Measurements from ENCODE around the gene MAST4.
"Not testable (repeated sequence)": the region's sequence is repeated elsewhere in the genome, so short reads cannot be mapped to it uniquely, and the experiment has no call there.

The MAST4 gene

DNA sequence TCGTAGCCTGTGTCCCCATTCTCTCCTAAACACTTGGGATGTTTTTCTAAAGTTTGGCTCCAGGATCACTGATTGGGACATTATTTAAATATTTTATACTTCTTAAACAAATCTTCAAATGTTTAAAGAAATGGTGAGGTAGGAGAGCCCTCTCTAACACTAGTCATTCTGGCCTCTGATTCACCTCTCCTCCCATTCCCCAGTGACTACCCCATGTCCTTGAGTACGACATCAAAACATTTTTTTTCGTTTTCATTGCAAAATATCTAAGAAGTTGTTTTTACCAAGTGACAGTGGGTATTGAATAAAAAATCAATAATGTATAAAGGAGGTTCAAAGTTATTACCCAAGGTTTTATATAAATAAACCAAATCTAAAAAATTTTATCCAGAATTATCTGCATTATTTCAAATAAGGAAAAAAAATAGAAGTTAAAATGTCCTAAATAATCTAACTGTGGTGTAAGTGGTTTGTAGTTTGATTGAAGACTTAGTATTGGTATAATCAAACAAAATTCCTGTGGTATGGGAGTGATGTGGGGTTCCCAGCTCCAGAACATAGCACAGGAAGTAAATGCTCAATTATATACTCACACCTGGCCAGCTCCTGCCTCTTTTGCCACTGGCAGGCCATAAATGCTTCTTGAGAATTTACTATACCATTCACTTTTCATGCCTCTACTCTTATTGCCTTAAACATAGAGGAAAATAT, 51.1 kb downstream of the MAST4 start:
- no peak for DNase-seq (ENCODE audit: low read depth)

DNA sequence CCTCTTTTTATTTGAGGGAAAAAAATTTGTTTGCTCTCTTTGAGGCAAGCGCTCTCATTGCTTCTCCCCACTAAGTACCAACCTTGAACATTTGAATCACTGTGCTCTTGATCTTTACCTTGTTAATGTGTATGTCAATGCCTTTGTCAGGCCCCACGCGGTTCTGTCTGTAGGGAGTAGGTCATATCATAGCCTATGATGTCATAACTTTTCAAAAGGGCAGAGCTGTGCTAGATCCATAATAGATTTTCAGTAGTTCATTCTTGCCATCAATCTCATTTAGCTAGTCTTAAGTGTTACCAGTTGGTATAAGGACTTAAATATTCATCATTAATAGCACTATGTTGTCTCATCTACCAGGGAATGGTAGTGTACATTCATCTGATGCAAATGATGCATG, 56.6 kb downstream of the MAST4 start:
- no peak for DNase-seq (ENCODE audit: low read depth)

DNA sequence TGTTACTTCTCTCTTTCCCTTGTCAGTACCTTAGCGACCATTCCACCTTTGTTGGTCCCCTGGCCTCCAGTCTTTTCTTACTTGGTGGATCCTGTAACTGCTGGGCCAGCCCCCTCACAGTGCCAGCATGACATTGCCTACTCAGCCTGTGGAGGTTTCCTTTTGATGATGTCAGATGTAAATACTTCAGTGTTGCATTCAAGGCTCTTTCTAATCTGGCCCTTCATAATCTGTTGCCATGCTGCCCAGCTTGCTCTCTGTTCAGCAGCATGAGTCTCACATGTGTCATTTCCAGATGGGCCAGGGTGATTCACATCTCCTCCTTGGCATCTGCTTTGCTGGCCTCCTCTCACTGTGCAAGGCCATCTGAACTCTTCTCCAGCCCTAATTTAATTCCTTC, 57.1 kb downstream of the MAST4 start:
- no peak for DNase-seq (ENCODE audit: low read depth)

DNA sequence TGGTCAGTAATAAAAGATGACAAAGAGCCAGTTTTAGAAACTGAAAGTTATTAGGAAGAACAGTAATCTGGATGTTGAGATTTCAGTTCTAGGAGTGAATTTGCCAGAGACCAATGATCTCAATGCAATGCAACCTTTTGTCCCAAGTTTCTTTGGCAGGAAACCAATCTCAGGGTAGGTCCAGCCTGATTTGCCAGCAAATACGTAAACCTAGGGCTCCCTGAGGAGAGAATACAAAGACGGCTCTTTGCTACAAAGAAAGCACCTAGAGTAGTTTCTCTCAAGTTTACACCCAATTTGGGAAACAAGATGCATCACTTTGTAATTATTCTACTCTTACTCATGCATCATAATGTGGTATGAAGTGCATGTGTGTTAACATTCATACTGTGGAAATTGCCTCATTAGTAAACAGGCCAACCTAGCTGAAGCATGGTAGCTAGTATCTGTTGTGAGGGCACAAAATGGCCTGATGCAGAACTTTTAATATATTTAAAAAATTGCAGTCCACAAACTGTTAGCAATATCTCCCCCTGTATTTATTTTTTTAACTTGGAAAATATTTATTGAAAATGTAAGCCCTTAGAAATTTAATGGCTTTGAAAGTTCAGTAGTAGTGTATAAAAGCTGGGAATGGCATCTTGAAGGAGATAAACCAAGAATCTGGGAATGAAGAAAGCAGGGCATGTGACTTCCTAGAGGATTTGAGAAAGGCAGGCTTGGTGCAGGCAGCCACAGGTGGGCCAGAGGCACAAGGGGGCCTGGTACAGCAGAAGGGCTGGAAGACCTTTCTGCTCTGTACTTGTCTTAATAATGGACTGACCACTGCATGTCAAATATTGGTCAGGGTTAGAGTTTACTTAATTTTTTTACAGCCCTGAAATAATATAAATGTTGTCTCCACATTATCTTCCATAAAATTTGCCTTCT, 59.5 kb downstream of the MAST4 start:
- DNase-seq (ENCODE audit: low read depth): no peak

DNA sequence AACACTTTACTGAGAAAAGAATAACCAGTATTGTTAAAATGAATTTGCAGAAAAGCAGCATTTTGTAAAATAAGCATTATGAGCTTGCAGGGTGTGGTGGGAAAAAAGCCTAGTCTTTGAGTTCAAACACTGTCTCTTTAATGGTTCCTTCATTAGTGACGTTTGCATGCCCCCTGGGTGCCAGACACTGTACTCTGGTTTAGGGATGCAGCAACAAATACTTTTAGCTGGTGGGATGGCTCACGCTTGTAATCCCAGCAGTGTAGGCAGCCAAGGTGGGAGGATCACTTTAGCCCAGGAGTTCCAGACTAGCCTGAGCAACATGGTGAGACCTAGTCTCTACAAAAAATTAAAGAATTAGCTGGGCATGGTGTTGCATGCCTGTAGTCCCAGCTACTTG, 62.3 kb downstream of the MAST4 start:
- DNase-seq (ENCODE audit: low read depth): no peak

DNA sequence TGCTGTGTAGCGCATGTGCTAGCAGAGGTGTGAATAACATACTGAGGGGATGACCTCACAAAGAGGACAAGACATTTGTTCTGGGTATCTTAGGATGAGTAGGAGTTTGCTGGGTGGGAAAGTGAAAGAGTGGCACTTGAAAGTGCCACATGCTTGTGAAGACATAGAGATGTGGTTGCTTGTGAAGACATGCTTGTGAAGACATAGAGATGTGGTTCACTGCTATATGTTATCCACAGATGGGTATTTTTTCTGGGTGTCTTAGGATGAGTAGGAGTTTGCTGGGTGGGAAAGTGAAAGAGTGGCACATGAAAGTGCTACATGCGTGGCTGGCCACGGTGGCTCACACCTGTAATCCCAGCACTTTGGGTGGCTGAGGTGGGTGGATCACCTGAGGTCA, 63.6 kb downstream of the MAST4 start:
- DNase-seq (ENCODE audit: low read depth): no peak

- DNase-seq (ENCODE audit: low read depth): no peak
Observed at GRCh38 chr5:66660396-66660795, 64.2 kb downstream of the MAST4 start.

DNA sequence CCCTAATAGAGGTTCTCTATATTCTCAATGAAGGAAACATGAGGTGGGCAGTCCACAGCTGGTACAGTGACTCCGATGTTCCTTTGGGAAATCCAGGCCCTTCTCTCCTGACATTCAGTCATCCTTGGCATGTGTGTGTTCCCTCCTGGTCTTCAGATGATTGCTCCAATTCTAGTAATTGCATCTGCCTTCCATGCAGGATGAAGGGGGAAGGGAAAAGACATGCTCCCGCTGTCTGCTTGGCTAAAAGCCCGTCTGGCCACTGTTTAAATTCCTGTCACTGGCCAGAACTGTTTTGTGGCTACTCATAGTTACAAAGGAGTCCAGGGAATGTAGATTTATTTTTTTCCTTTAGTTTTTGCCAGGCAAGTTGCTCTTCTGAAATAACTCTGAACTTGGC, 65.0 kb downstream of the MAST4 start:
- no peak for DNase-seq (ENCODE audit: low read depth)

GRCh38 chr5:66666778-66667177, 70.6 kb downstream of the MAST4 start:
- DNase-seq (ENCODE audit: low read depth): no peak

DNA sequence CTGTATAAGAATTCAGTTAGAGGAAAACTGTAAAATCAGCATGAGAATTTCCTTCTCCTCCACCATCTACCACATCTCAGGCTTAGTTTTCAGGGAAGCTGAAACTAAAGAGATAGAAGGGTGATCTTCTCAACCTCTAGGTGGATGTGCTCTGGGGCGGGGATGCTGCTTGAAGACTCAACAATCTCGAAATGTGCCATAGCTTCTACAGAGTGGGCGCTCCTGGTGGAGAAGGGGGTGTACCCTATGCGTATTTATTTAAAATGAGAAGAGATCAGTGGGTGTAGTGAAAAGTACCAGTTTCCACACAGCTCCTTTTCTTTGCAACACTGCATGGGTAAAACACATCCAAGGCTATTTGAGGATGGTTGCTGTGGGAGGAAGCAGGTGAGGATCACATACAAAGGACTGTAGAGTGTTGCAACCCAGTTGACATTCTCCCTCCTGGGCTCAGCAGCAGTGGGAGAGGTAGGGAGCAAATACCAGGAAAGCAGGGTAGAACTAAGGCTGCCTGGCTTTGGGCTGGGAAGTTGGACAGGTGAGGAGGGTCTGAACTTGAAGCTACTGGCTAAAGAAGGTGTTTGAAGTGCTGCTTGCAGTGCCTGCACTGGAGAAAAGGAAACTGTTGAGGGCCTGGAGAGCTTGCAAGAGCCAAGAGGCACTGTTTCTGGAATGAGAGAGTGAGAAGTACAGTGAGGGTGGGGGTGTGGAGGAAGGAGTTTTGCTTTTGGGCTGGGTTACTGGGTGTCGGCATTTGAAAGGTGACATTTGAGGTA, 73.1 kb downstream of the MAST4 start:
- no peak for DNase-seq (ENCODE audit: low read depth)

DNA sequence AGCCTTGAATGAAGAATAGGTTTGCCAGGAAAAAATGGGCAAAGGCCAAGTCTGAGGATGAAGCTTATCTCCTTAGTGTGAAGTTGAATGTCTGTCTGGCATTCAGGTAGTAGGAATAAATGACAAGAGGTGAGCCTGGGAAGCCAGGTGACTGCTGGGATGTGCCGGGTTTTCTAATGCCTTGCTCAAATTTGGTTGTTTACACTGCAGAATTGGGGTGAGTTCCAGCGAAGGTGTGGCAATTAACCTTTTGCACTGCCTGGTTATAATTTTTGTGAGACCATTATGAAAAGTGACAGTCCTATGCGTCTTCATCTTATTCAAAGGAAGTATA, 73.6 kb downstream of the MAST4 start:
- DNase-seq (ENCODE audit: low read depth): no peak

DNA sequence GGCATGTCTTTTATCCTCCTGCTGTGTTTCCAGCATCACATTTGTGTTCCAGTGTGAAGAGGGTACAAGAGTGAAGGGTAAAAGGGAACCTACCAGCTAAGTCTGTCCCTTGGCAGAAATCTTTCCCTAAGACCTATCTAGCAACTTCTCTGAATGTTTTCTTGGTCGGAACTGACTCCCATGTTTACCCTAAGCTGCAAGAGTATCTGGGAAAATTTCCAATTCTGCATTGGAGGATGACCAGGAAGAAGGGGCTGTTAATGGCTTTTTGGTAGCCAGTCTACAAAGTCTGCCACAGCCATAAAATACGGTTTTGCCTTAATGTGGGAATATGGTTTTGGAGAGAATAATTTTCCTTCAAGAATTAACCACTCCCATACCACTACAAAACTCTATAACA, 75.1 kb downstream of the MAST4 start:
- DNase-seq (ENCODE audit: low read depth): no peak

GRCh38 chr5:66674802-66675201, 78.6 kb downstream of the MAST4 start:
- DNase-seq (ENCODE audit: low read depth): no peak

DNA sequence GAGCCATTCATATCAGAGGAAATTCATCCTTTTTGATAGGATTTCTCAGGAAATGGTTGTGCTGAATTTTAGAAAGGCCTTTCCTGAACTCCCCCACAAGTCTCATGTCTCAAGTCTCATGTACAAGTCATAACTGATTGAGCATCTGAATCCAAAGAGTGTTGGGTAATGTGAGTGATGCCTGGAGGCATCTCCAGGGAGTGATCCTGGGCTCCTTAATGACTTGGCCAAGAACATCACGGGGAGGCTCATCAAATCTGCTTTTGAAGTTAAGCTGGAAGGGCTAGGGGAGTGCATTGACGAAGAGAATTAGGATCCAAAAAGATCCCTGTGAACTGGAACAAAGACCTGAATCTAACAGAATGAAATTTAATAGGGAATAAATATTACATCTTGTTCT, 79.2 kb downstream of the MAST4 start:
- no peak for DNase-seq (ENCODE audit: low read depth)

GRCh38 chr5:66680221-66680620, 84.0 kb downstream of the MAST4 start:
- DNase-seq (ENCODE audit: low read depth): no peak

GRCh38 chr5:66680804-66681203, 84.6 kb downstream of the MAST4 start:
- DNase-seq (ENCODE audit: low read depth): no peak

- DNase-seq (ENCODE audit: low read depth): no peak
Observed at GRCh38 chr5:66684663-66685062, 88.5 kb downstream of the MAST4 start.

- no peak for DNase-seq (ENCODE audit: low read depth)
Observed at GRCh38 chr5:66689522-66690220, 93.5 kb downstream of the MAST4 start.

DNA sequence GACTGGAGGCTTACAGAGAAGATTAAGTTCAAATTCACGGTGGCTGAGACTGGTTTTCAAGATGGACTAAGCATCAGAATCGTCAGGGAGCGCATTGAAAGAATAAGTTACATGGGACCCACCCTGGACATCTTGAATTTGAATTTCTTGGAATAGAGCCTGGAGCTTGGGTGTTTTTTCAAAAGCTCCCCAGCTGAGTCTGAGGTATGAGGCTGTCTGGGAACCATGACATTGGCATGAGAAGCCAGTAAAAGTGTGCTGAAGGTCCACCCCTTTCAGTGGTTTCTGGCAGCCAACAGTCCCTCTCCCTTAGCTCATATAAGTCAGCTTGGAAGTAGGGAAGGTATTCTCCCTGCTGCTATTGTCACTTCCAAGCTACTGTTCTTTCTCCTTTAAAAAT, 97.8 kb downstream of the MAST4 start:
- DNase-seq (ENCODE audit: low read depth): no peak

DNA sequence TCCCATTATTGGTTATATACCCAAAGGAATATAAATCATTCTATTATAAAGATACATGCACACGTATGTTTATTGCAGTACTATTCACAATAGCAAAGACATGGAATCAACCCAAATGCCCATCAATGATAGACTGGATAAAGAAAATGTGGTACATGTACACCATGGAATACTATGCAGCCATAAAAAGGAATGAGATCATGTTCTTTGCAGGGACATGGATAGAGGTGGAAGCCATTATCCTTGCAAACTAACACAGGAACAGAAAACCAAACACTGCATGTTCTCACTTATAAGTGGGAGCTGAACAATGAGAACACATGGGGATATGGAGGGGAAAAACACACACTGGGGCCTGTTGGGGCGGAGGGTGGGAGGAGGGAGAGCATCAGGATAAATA, 99.6 kb downstream of the MAST4 start:
- DNase-seq (ENCODE audit: low read depth): not testable (repeated sequence)

DNA sequence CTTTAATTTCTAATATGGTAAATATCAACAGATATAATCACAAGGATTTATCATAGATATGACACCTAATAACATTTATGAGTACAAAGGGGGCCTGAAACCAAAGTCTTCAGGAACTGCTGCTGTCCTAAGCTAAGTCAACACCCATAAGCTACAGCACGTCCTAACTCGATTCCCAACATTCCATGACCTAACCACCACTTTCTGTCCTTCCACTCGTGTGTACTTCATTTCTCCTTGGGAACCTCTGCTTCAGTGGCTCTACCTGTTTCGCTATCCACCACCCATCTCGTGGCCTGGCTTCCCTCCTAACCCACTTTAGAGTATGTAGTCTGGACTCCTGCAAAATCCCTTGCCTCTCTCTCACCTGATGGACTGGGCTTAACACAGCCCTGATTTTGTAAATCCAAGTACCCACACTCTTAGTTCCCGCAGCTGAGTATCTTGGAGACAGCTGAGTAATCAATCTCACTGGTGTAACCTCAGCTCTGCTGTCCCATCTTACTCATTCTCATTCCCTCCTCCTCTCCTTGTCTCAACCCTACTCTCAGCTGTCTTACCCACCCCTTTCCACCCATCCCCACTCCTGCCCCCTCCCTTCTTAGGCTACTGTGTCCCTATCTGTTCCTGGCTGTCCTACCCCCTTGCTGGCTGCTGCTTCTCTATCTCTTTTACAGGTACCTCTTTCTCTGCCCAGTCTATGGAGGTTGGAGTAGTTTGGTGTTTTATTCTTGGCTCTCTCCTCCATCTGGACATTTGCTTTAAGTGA, 101.8 kb downstream of the MAST4 start:
- no peak for DNase-seq (ENCODE audit: low read depth)

Data from stimulated activated CD4-positive, alpha-beta T cell treated with anti-CD3 and anti-CD28 coated beads, Interleukin-2, amount 100 ng/mL, for 4 hours (primary cell).